IMR-90 (cell line): ENCODE results near the gene RBBP4. TPM values are rescaled to one million over a fixed set of nuclear protein-coding genes. Genes with fewer than 3 reads are reported as not detected.
A peak's percentile ranks its signal among the peaks of the same experiment; 100 is the strongest.

ENCODE experiments used
- ATAC-seq: fragments of 200-7000 bp; cut with Tn5 transposase; 2 replicates; pipeline ENCODE4 v1.9.1; 2020; ENCODE audit warnings: low read depth, mild to moderate bottlenecking, moderate library complexity
- BruUV-seq: library from RNA; stranded (reverse); fragments of 400-500 nt; replicated peaks from 2 replicates; lab custom pipeline; 2021; lab: Mats Ljungman, UMichigan
- CTCF ChIA-PET: fragments of 300-600 bp; formaldehyde crosslinking; extraction: SDS; loops from one replicate; lab custom pipeline; 2021; ENCODE audit warnings: antibody characterized with exemption; lab: Yijun Ruan, JAX
- POLR2A ChIA-PET: fragments of 300-600 bp; sonication (Branson Sonifier 250); formaldehyde crosslinking; loops from one replicate; lab custom pipeline; 2022; ENCODE audit warnings: antibody characterized with exemption; ENCODE audit not compliant: unreplicated experiment; lab: Charles Lee
- DNase-seq: peaks from one replicate; pipeline ENCODE4 v3.0.0; 2013
- H2AFZ ChIP-seq: replicated peaks from 2 replicates; pipeline ENCODE3; 2013; ENCODE audit warnings: low read length, mild to moderate bottlenecking; ENCODE audit not compliant: poor library complexity
- H2AK5ac ChIP-seq: 2 replicates; pipeline ENCODE4 v1.6.1; 2013; ENCODE audit warnings: low read depth, low read length, inconsistent platforms
- H2AK9ac ChIP-seq: replicated peaks from 2 replicates; pipeline ENCODE3; 2013; ENCODE audit warnings: mild to moderate bottlenecking, low read depth, low read length, moderate library complexity; ENCODE audit not compliant: poor library complexity
- H2BK120ac ChIP-seq: 2 replicates; pipeline ENCODE4 v1.6.1; 2013; ENCODE audit warnings: low read depth, low read length, inconsistent platforms
- H2BK15ac ChIP-seq: 3 replicates; pipeline ENCODE4 v1.6.1; 2013; ENCODE audit warnings: low read depth, low read length, inconsistent platforms
- H2BK20ac ChIP-seq: 2 replicates; pipeline ENCODE4 v1.6.1; 2013; ENCODE audit warnings: low read depth, mild to moderate bottlenecking, inconsistent platforms, low read length, moderate library complexity
- H2BK5ac ChIP-seq: 2 replicates; pipeline ENCODE4 v1.6.1; 2013; ENCODE audit warnings: mild to moderate bottlenecking, low read depth, low read length, inconsistent platforms; ENCODE audit not compliant: poor library complexity, severe bottlenecking
- H3K14ac ChIP-seq: replicated peaks from 2 replicates; pipeline ENCODE4 v1.6.1; 2013; ENCODE audit warnings: low read depth, low read length, inconsistent platforms
- H3K18ac ChIP-seq: 2 replicates; pipeline ENCODE4 v1.6.1; 2013; ENCODE audit warnings: low read depth, low read length, control low read depth
- H3K23ac ChIP-seq: 2 replicates; pipeline ENCODE4 v1.6.1; 2013; ENCODE audit warnings: low read depth, low read length, inconsistent platforms
- H3K27ac ChIP-seq: 2 replicates; pipeline ENCODE4 v1.5.1; 2013; ENCODE audit warnings: mild to moderate bottlenecking, control low read depth, low read length; ENCODE audit not compliant: insufficient read depth
- H3K27me3 ChIP-seq: 2 replicates; pipeline ENCODE4 v1.6.1; 2013; ENCODE audit warnings: low read length; ENCODE audit not compliant: control insufficient read depth, insufficient read depth
- H3K36me3 ChIP-seq: 2 replicates; pipeline ENCODE4 v1.6.1; 2013; ENCODE audit warnings: low read length, mixed read lengths; ENCODE audit not compliant: control insufficient read depth, insufficient read depth
- H3K4ac ChIP-seq: 2 replicates; pipeline ENCODE4 v1.6.1; 2013; ENCODE audit warnings: low read depth, low read length, inconsistent platforms
- H3K4me1 ChIP-seq: 2 replicates; pipeline ENCODE4 v1.6.1; 2013; ENCODE audit warnings: low read length, mixed read lengths; ENCODE audit not compliant: control insufficient read depth, insufficient read depth
- H3K4me2 ChIP-seq: 2 replicates; pipeline ENCODE4 v1.6.1; 2013; ENCODE audit warnings: low read depth, mild to moderate bottlenecking, control low read depth, low read length, moderate library complexity
- H3K4me3 ChIP-seq: 2 replicates; pipeline ENCODE4 v1.5.1; 2013; ENCODE audit warnings: low read depth, mild to moderate bottlenecking, control low read depth, low read length, moderate library complexity; ENCODE audit not compliant: insufficient read depth
- H3K56ac ChIP-seq: 2 replicates; pipeline ENCODE4 v1.6.1; 2013; ENCODE audit warnings: low read length, inconsistent platforms; ENCODE audit not compliant: insufficient read depth; ENCODE audit errors: extremely low read depth
- H3K79me1 ChIP-seq, 2 experiments: 2 replicates each; pipeline ENCODE4 v1.6.1; 2013; ENCODE audit warnings: low read length in 2 of 2, inconsistent platforms in 1 of 2, low read depth in 1 of 2
- H3K9ac ChIP-seq: 2 replicates; pipeline ENCODE4 v1.6.1; 2013; ENCODE audit warnings: low read depth, low read length, control low read depth
- H3K9me1 ChIP-seq: 2 replicates; pipeline ENCODE4 v1.6.1; 2013; ENCODE audit warnings: low read length, inconsistent platforms; ENCODE audit not compliant: insufficient read depth
- H3K9me3 ChIP-seq: 2 replicates; pipeline ENCODE4 v1.6.1; 2013; ENCODE audit warnings: low read length; ENCODE audit not compliant: control insufficient read depth, insufficient read depth
- H4K20me1 ChIP-seq: 2 replicates; pipeline ENCODE4 v1.6.1; 2013; ENCODE audit warnings: low read length, inconsistent platforms; ENCODE audit not compliant: insufficient read depth
- H4K5ac ChIP-seq: 2 replicates; pipeline ENCODE4 v1.6.1; 2013; ENCODE audit warnings: mild to moderate bottlenecking, low read depth, low read length, control low read depth
- H4K8ac ChIP-seq, 2 experiments: 2 replicates each; pipeline ENCODE4 v1.6.1; 2013; ENCODE audit warnings: low read depth in 2 of 2, low read length in 2 of 2, control low read depth in 1 of 2, inconsistent platforms in 1 of 2
- H4K91ac ChIP-seq: 2 replicates; pipeline ENCODE4 v1.6.1; 2013; ENCODE audit warnings: low read depth, low read length, inconsistent platforms; ENCODE audit not compliant: insufficient read depth
- CHD1 ChIP-seq: IDR thresholded peaks from 2 replicates; pipeline ENCODE4 v1.6.1; 2012; ENCODE audit warnings: low read depth, low read length, improper control_type of control experiment
- RCOR1 ChIP-seq: IDR thresholded peaks from 2 replicates; pipeline ENCODE4 v1.6.1; 2012; ENCODE audit warnings: mild to moderate bottlenecking, low read length, improper control_type of control experiment; ENCODE audit not compliant: insufficient replicate concordance
- SMC3 ChIP-seq: fragments of 150-350 bp; IDR thresholded peaks from 2 replicates; pipeline ENCODE4 v1.6.1; 2016; ENCODE audit warnings: low read depth, mild to moderate bottlenecking, antibody characterized with exemption, low read length, moderate library complexity
- WGBS, 2 experiments: methylation state at CpG; one replicate each; pipeline versions ENCODE4 v1.1.5 to v1.1.7; 2013; ENCODE audit warnings: missing lambda C conversion rate in 2 of 2; ENCODE audit not compliant: insufficient read length in 1 of 2; ENCODE audit errors: extremely low coverage in 2 of 2; 5-methylcytosine and 5-hydroxymethylcytosine counted together
- dilution Hi-C: fragments of 300-500 bp; cut with HindIII; formaldehyde crosslinking; loops from one replicate; pipeline ENCODE4 v1.14.3; 2018; ENCODE audit warnings: low sequenced_read_pairs; ENCODE audit not compliant: unreplicated experiment
- in situ Hi-C: fragments of 300-500 bp; cut with MboI; formaldehyde crosslinking; loops from 3 replicates; pipeline ENCODE4 v1.14.3; 2019; ENCODE audit warnings: low sequenced_read_pairs, inconsistent platforms, mixed read lengths
- intact Hi-C: fragments of 100-400 bp; cut with micrococcal nuclease; formaldehyde crosslinking; loops from 2 replicates; pipeline ENCODE4 v1.10.0; 2022
- polyA plus RNA-seq, 3 experiments: library from polyadenylated mRNA; depleted of rRNA; stranded (reverse); fragments of >200 nt; gene quantifications; 2 replicates each; pipeline ENCODE4 v1.2.3, GENCODE V29; 2012; ENCODE audit warnings: low replicate concordance in 1 of 3
- total RNA-seq: library from RNA; depleted of rRNA; stranded (reverse); fragments of >200 nt; gene quantifications from 2 replicates; pipeline ENCODE4 v1.2.3, GENCODE V29; 2012
- TF ChIP-seq, protein P1 (sequence below): fragments of 150-350 bp; IDR thresholded peaks from 2 replicates; pipeline ENCODE4 v1.6.1; 2017; ENCODE audit warnings: mild to moderate bottlenecking, antibody characterized with exemption, low read length, low read depth
- TF ChIP-seq, protein P2 (sequence below): conservative IDR thresholded peaks from 2 replicates; pipeline ENCODE4 v1.5.1; 2012; ENCODE audit warnings: mild to moderate bottlenecking, low read depth, low read length, improper control_type of control experiment

RBBP4 gene
- total and polyA plus RNA-seq, 2 of the 4 experiments (the other 2 are of a cell fraction) = 82.9 to 161 TPM

DNA sequence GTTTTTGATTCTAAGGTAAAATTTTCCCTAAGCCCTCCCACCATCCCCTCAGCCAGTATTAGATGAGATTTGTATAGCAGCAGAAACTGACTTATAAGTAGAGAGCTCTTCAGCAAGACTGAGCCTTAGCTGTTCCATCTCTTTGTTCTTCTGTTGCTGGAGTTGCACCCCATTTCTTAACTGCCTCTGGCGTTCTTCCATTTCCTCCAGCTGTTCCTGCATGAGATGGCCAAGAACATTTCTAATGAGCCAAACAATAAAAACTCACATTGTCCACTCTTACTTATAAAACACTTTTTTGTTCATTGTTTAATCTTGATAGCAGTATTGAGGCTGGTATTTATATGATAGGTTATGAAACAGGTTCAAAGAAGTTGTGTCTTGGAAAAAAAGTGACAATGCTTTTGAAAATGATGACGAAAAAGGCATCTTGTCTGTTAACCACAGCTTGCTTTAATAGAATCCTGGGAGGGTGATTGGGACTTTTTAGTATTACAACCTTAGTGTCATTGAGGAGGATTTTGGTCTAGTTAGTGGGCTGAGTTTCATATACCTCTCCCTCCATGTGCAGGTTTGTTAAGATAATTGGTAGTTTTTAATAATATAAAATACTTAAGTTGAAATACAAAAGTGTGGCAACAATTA, 33.3 kb downstream of the RBBP4 start:
- H3K9ac ChIP-seq = no peak overlapping the region
- no peak overlapping the region for H3K4ac ChIP-seq

More for the DNA sequence above, 33.3 kb downstream of the RBBP4 start:
- Histone ChIP-seq H3K23ac (no peak overlapping the region), H3K14ac (no peak overlapping the region), H2BK5ac (peak overlapping the region; percentile 42), H2BK20ac (no peak overlapping the region), H3K18ac (no peak overlapping the region), H3K36me3 (peaks cover 28% of the 10 kb centered on the region), H4K20me1 (peaks cover 10% of the 10 kb centered on the region; the same call in 1 of the 2 replicates), H3K9me1 (peaks cover 5% of the 10 kb centered on the region; the same call in 1 of the 2 replicates), H2BK120ac (no peak overlapping the region), H3K4me2 (no peak overlapping the region; the same call in 1 of the 2 replicates), H4K91ac (no peak overlapping the region), H4K8ac (no peak overlapping the region), H2AK5ac (no peak overlapping the region), H2AFZ (no peak overlapping the region), H3K9me3 (no peaks in the 10 kb centered on the region), H2BK15ac (no peak overlapping the region), H3K4me3 (no peak overlapping the region), H2AK9ac (no peak overlapping the region), H3K4me1 (peaks cover 11% of the 10 kb centered on the region), H3K27ac (peak overlapping the region; percentile 73; the same call in 1 of the 2 replicates), H3K79me1 (peaks cover 12 to 47% of the 10 kb centered on the region in 2 experiments), H3K27me3 (no peaks in the 10 kb centered on the region), H3K56ac (no peak overlapping the region), H4K5ac (no peak overlapping the region)
- WGBS, 2 experiments = 50% methylated on average over 1 of the region's 2 CpGs; no CpG with 5 or more reads in 1 of the 2 experiments
- ChIA-PET CTCF (no interaction called here), POLR2A (no interaction called here)
- TF ChIP-seq RCOR1 (no peak), CHD1 (no peak), SMC3 (no peak)
- TF ChIP-seq, protein P1, sequence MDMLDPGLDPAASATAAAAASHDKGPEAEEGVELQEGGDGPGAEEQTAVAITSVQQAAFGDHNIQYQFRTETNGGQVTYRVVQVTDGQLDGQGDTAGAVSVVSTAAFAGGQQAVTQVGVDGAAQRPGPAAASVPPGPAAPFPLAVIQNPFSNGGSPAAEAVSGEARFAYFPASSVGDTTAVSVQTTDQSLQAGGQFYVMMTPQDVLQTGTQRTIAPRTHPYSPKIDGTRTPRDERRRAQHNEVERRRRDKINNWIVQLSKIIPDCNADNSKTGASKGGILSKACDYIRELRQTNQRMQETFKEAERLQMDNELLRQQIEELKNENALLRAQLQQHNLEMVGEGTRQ = no peak
- TF ChIP-seq, protein P2, sequence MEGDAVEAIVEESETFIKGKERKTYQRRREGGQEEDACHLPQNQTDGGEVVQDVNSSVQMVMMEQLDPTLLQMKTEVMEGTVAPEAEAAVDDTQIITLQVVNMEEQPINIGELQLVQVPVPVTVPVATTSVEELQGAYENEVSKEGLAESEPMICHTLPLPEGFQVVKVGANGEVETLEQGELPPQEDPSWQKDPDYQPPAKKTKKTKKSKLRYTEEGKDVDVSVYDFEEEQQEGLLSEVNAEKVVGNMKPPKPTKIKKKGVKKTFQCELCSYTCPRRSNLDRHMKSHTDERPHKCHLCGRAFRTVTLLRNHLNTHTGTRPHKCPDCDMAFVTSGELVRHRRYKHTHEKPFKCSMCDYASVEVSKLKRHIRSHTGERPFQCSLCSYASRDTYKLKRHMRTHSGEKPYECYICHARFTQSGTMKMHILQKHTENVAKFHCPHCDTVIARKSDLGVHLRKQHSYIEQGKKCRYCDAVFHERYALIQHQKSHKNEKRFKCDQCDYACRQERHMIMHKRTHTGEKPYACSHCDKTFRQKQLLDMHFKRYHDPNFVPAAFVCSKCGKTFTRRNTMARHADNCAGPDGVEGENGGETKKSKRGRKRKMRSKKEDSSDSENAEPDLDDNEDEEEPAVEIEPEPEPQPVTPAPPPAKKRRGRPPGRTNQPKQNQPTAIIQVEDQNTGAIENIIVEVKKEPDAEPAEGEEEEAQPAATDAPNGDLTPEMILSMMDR = no peak
- intact Hi-C loops = loop anchor here (5.0 kb wide), 1 partner anchor 158 kb away; no protein-coding TSS in a partner anchor
- ATAC-seq (peak; percentile 30; the same call in 1 of the 2 replicates), DNase-seq (peak; percentile 74)
- BruUV-seq = no TSS peak
- in situ Hi-C loops = no loop called here
- dilution Hi-C loops = no loop called here
